IPS DF 4.7 (cell line): ENCODE results near the gene ADAMTS4.
"Not testable (repeated sequence)": the region's sequence is repeated elsewhere in the genome, so short reads cannot be mapped to it uniquely, and the experiment has no call there.

ENCODE experiments used
- DNase-seq: peaks from one replicate; pipeline ENCODE4 v3.0.0-alpha.2; 2013; ENCODE audit warnings: low spot score; ENCODE audit errors: extremely low read depth

The ADAMTS4 gene

GRCh38 chr1:161198897-161199431 is at the start of gene ADAMTS4:
TSS of gene ADAMTS4 (minus strand) at chr1:161199054. CDS start at chr1:161198627, 427 bp downstream.
- no peak for DNase-seq

GRCh38 chr1:161244888-161245287 is 46.0 kb upstream of the ADAMTS4 start:
- DNase-seq = no peak

GRCh38 chr1:161242313-161242712 is 43.5 kb upstream of the ADAMTS4 start:
- DNase-seq = no peak

- no peak for DNase-seq
Observed at GRCh38 chr1:161241682-161242081, 42.8 kb upstream of the ADAMTS4 start.

GRCh38 chr1:161238039-161238473 is 39.2 kb upstream of the ADAMTS4 start, which contains the start of gene NR1I3:
TSS of gene NR1I3 (minus strand) at chr1:161238203. CDS start at chr1:161236565, 1,638 bp downstream.
- no peak for DNase-seq

- DNase-seq = no peak
Observed at GRCh38 chr1:161235957-161236775, 37.3 kb upstream of the ADAMTS4 start.

GRCh38 chr1:161233102-161233501 is 34.2 kb upstream of the ADAMTS4 start:
- DNase-seq = no peak

- no peak for DNase-seq
Observed at GRCh38 chr1:161230762-161231161, 31.9 kb upstream of the ADAMTS4 start.

GRCh38 chr1:161229896-161230295 is 31.0 kb upstream of the ADAMTS4 start:
- no peak for DNase-seq

- DNase-seq = no peak
Observed at GRCh38 chr1:161228032-161228431, 29.2 kb upstream of the ADAMTS4 start.

GRCh38 chr1:161227196-161227871 is 28.5 kb upstream of the ADAMTS4 start:
- no peak for DNase-seq

GRCh38 chr1:161226759-161227158 is 27.9 kb upstream of the ADAMTS4 start:
- no peak for DNase-seq

- DNase-seq = no peak
Observed at GRCh38 chr1:161226320-161226711, 27.5 kb upstream of the ADAMTS4 start.

GRCh38 chr1:161225534-161226319 is 26.9 kb upstream of the ADAMTS4 start, which contains the start of gene TOMM40L:
TSS of gene TOMM40L (plus strand) at chr1:161226060. CDS start at chr1:161226490, 430 bp downstream.
- DNase-seq = peak; percentile 94

- no peak for DNase-seq
Observed at GRCh38 chr1:161225178-161225533, 26.3 kb upstream of the ADAMTS4 start.

- DNase-seq = not testable (repeated sequence)
Observed at GRCh38 chr1:161224695-161225087, 25.8 kb upstream of the ADAMTS4 start.

GRCh38 chr1:161223805-161224694 is 25.2 kb upstream of the ADAMTS4 start:
- DNase-seq = no peak

GRCh38 chr1:161222175-161223019 is 23.5 kb upstream of the ADAMTS4 start:
- DNase-seq = no peak

- DNase-seq = no peak
Observed at GRCh38 chr1:161220002-161220401, 21.1 kb upstream of the ADAMTS4 start.
